Vagina (tissue), 2 donors: ENCODE data around the gene MKRN2. TPM values are rescaled to one million over a fixed set of nuclear protein-coding genes. Genes with fewer than 3 reads are reported as not detected.

Experiments
- DNase-seq, 2 donors: peaks; one replicate each; pipeline ENCODE4 v3.0.0-alpha.2; 2017; ENCODE audit errors: extremely low spot score in 2 of 2
- H3K27ac ChIP-seq: fragments of 200-600 bp; sonication (generic); one replicate; pipeline ENCODE4 v1.5.1; 2019
- H3K27me3 ChIP-seq: fragments of 200-600 bp; sonication (generic); one replicate; pipeline ENCODE4 v1.5.1; 2019
- H3K36me3 ChIP-seq, 2 donors: fragments of 200-600 bp; sonication (generic); one replicate each; pipeline ENCODE4 v1.5.1; 2017 to 2019
- H3K4me1 ChIP-seq: fragments of 200-600 bp; sonication (generic); one replicate; pipeline ENCODE4 v1.5.1; 2019
- H3K4me3 ChIP-seq, 2 donors: fragments of 200-600 bp; sonication (generic); 1 replicate in 1 of 2; 2 replicates in 1 of 2; pipeline ENCODE4 v1.5.1; 2016 to 2019
- H3K9me3 ChIP-seq: fragments of 200-600 bp; sonication (generic); one replicate; pipeline ENCODE4 v1.5.1; 2019
- POLR2A ChIP-seq, 2 donors: fragments of 450-650 bp; IDR thresholded peaks; one replicate each; pipeline ENCODE4 v1.6.1; 2017; ENCODE audit warnings: antibody characterized with exemption in 2 of 2, mild to moderate bottlenecking in 2 of 2, moderate library complexity in 2 of 2
- POLR2AphosphoS5 ChIP-seq, 2 donors: sonication (generic); formaldehyde crosslinking; IDR thresholded peaks; one replicate each; pipeline ENCODE4 v1.9.0; 2017; ENCODE audit warnings: antibody characterized with exemption in 2 of 2, mild to moderate bottlenecking in 2 of 2, low read depth in 1 of 2; ENCODE audit not compliant: insufficient read depth in 1 of 2
- intact Hi-C: fragments of 100-400 bp; cut with DNase I; formaldehyde crosslinking; loops from one replicate; pipeline ENCODE4 v1.15.1; 2023
- total RNA-seq: library from RNA; depleted of rRNA; stranded (reverse); fragments of >200 nt; gene quantifications from one replicate; pipeline ENCODE4 v1.2.3, GENCODE V29; 2016
- TF ChIP-seq, protein P1 (sequence below), 3 experiments: fragments of 450-650 bp in 2 of 3; fragments of 200-600 bp in 1 of 3; sonication (generic) in 1 of 3; IDR thresholded peaks; one replicate each; pipeline ENCODE4 v1.5.1; 2017 to 2019; ENCODE audit warnings: antibody characterized with exemption in 3 of 3, mild to moderate bottlenecking in 2 of 3, moderate library complexity in 2 of 3

The MKRN2 gene
- total RNA-seq, 1 donor from 2014 or later = 28.5 TPM

DNA sequence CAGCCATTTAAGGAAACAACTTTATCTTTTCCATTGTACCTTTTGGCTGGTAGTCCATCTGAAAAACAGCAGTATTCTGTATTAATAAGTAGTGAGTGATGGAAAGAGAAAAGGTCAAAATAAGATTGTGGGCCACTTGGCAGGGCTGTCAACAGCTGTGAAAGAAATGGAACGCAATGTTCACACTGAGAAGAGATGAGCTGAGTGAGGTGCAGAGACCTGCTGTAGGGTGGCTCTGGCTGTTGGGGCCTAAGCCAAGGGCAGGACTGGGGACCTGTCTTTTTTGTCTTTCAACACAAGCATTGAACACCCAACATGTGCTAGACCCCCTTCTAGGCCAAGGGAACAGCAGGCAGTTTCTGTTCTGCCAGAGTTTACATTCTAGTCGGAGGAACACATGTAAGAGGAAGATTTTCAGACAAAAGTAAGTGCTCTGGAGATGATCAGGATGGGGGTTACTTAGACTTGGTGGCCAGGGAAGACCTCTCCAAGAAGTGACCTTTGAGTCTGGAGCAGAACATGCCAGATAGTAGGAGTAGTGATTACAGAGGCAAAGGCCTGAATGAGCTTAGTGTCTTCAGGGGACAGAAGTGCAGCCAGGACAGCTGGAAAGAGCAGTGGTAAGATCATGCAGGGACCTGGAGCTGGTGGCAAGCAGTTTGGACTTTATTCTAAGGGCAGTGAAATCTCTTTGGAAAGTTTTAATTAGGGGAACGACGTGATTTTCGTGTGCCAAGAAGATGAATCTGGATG is 43.0 kb upstream of the MKRN2 start:
- Histone ChIP-seq H3K27me3 (no peaks in the 10 kb centered on the region), H3K9me3 (no peaks in the 10 kb centered on the region), H3K4me3 (no peak overlapping the region), H3K36me3 (no peaks in the 10 kb centered on the region), H3K27ac (no peak overlapping the region), H3K4me1 (peaks cover 8% of the 10 kb centered on the region)
- no peak for DNase-seq
- TF ChIP-seq, protein P1, sequence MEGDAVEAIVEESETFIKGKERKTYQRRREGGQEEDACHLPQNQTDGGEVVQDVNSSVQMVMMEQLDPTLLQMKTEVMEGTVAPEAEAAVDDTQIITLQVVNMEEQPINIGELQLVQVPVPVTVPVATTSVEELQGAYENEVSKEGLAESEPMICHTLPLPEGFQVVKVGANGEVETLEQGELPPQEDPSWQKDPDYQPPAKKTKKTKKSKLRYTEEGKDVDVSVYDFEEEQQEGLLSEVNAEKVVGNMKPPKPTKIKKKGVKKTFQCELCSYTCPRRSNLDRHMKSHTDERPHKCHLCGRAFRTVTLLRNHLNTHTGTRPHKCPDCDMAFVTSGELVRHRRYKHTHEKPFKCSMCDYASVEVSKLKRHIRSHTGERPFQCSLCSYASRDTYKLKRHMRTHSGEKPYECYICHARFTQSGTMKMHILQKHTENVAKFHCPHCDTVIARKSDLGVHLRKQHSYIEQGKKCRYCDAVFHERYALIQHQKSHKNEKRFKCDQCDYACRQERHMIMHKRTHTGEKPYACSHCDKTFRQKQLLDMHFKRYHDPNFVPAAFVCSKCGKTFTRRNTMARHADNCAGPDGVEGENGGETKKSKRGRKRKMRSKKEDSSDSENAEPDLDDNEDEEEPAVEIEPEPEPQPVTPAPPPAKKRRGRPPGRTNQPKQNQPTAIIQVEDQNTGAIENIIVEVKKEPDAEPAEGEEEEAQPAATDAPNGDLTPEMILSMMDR (IDR thresholded peaks at IDR 0.05) = no peak
- no peak for TF ChIP-seq POLR2A (IDR thresholded peaks at IDR 0.05)
- TF ChIP-seq POLR2AphosphoS5 (IDR thresholded peaks at IDR 0.05; ENCODE audit: insufficient read depth in 1 of 2, low read depth in 1 of 2) = no peak
- intact Hi-C loops = no loop called here

GRCh38 chr3:12515631-12516030 is 41.3 kb upstream of the MKRN2 start:
- no peaks in the 10 kb centered on the region for H3K27me3 ChIP-seq
- no peaks in the 10 kb centered on the region for H3K9me3 ChIP-seq
- DNase-seq = no peak
- no peaks in the 10 kb centered on the region for H3K4me1 ChIP-seq
- TF ChIP-seq, protein P1 (IDR thresholded peaks at IDR 0.05) = no peak
- TF ChIP-seq POLR2A (IDR thresholded peaks at IDR 0.05) (no peak), POLR2AphosphoS5 (IDR thresholded peaks at IDR 0.05; ENCODE audit: insufficient read depth in 1 of 2, low read depth in 1 of 2) (no peak)
- no peak overlapping the region for H3K4me3 ChIP-seq
- intact Hi-C loops = no loop called here
- no peak overlapping the region for H3K27ac ChIP-seq
- H3K36me3 ChIP-seq = no peaks in the 10 kb centered on the region

DNA sequence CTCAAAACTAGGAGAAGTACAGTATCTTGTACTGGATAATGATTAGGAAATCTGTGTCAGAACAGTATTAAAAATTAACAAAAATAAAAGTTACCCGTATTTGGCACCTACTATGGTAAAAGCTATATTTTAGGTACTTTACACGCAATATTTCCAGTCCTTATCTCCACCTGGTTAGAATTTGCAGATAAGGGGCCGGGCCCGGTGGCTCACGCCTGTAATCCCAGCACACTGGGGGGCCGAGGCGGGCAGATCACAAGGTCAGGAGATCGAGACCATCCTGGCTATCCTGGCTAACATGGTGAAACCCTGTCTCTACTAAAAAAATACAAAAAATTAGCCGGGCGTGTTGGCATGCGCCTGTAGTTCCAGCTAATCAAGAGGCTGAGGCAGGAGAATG is 40.0 kb upstream of the MKRN2 start:
- intact Hi-C loops = no loop called here
- Histone ChIP-seq H3K4me3 (no peak overlapping the region), H3K36me3 (no peaks in the 10 kb centered on the region), H3K4me1 (no peaks in the 10 kb centered on the region), H3K9me3 (no peaks in the 10 kb centered on the region), H3K27ac (no peak overlapping the region), H3K27me3 (no peaks in the 10 kb centered on the region)
- no peak for DNase-seq
- TF ChIP-seq POLR2A (IDR thresholded peaks at IDR 0.05) = no peak
- no peak for TF ChIP-seq POLR2AphosphoS5 (IDR thresholded peaks at IDR 0.05; ENCODE audit: insufficient read depth in 1 of 2, low read depth in 1 of 2)
- TF ChIP-seq, protein P1 (IDR thresholded peaks at IDR 0.05) = no peak

DNA sequence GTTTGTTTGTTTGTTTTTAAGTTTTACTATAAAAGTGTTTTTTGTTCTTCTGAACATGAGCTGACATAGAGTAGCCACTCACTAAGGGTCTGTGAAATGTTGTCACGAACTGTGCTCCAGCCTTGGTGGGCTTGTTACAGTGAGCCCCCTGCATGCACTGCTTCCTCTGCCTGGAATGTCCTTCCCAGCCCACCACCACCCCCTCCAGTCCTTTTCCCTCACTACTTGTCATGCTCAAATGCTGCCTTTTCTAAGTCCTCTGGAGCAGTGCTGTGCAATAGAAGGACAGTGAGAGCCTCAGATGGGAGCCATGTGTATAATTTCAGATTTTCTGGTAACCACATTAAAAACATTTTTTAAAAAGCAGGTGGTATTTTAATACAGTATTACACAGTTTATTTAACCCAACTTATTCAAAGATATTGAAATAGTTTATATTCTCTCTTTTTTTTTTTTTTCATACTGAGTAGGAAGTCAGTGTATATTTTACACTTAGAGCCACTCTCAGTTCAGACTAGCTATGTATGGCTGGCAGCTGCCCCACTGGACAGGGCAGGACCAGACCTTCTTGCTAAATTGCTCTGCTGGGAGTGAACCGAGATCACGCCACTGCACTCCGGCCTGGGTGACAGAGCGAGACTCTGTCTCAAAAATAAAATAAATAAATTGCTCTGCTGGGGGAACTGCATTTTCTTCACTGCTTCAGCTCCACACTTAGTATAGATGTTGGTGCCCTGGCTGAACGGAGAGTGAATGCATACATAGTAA is 38.4 kb upstream of the MKRN2 start:
- intact Hi-C loops = no loop called here
- H3K27ac ChIP-seq = no peak overlapping the region
- H3K36me3 ChIP-seq = no peaks in the 10 kb centered on the region
- H3K4me3 ChIP-seq = no peak overlapping the region
- TF ChIP-seq POLR2A (IDR thresholded peaks at IDR 0.05) (no peak), POLR2AphosphoS5 (IDR thresholded peaks at IDR 0.05; ENCODE audit: insufficient read depth in 1 of 2, low read depth in 1 of 2) (no peak)
- TF ChIP-seq, protein P1 (IDR thresholded peaks at IDR 0.05) = no peak
- H3K9me3 ChIP-seq = no peaks in the 10 kb centered on the region
- no peaks in the 10 kb centered on the region for H3K4me1 ChIP-seq
- no peak for DNase-seq
- no peaks in the 10 kb centered on the region for H3K27me3 ChIP-seq

DNA sequence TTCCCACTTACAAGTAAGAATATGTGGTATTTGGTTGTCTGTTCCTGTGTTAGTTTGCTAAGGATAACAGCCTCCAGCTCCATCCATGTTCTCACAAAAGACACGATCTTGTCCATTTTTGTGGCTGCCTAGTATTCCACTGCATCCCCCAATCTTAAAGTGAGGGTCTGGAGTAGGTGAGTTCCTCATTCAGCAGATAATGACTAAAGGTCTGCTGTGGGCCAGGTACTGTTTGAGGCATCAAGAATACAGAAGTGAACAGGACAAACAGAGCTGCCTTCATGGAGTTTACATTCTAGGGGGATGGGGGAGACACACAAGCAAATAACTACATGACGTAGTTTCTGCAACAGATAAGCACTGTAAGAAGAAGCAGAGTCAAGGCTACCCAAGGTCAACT is 35.9 kb upstream of the MKRN2 start:
- H3K27ac ChIP-seq = no peak overlapping the region
- no peak for DNase-seq
- no peaks in the 10 kb centered on the region for H3K27me3 ChIP-seq
- H3K36me3 ChIP-seq = no peaks in the 10 kb centered on the region
- H3K9me3 ChIP-seq = no peaks in the 10 kb centered on the region
- TF ChIP-seq, protein P1 (IDR thresholded peaks at IDR 0.05) = no peak
- TF ChIP-seq POLR2AphosphoS5 (IDR thresholded peaks at IDR 0.05; ENCODE audit: insufficient read depth in 1 of 2, low read depth in 1 of 2) = no peak
- TF ChIP-seq POLR2A (IDR thresholded peaks at IDR 0.05) = no peak
- H3K4me3 ChIP-seq = no peak overlapping the region
- intact Hi-C loops = no loop called here
- no peaks in the 10 kb centered on the region for H3K4me1 ChIP-seq
